ENCODE results near the gene ANAPC15. TPM values are rescaled to one million over a fixed set of nuclear protein-coding genes. Genes with fewer than 3 reads are reported as not detected.

The ANAPC15 gene
- total and polyA plus RNA-seq, 9 of the 15 experiments (the other 6 are each of a cell fraction or from before 2014, with no cell fraction given), result 53.0 to 254 (median 75.7) TPM

DNA sequence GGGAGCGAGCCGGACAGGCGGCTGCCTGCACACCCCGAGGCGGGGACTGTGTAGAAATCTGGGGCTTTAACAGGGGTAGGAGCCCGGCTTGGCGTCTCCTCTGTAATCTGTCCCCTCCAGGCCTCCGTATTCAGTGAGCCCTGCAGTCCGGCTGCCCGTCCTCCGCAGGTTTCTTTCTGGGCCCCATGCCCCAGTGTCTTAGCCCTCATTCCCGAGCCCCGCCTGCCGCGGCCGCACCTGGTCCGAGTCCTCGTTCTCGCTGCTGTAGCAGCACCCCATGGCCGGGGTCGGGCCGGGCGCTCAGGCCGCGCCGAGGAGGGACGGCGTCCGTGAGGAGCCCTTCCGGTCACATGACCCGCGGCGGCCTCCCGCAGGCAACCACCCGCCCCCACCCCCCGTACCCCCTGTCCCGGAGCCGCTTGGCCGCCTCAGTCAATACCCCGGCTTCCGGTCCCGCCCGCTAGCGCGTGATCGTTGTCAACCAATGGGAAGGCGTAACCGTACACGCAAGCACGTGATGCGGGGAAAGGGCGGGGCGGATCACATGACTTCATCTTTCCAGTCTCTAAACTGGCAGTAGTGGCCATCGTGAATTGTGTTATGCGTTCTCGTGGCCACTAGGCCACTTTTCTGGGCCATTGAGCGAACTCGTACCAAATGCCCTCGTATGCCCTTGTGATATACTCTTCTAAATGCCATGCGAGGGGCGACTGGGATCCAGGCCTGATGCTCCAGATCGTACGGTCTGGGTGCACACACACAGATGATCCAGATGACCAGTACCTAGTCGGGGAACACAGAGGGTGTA is 9.3 kb downstream of the ANAPC15 start, which contains the start of gene LAMTOR1:
TSS of gene LAMTOR1 (minus strand) at position 352 of the 808 bp plus-strand sequence. CDS start at position 279, 73 bp downstream.
- no peaks in the 10 kb centered on the region for H3K9me1 ChIP-seq (ENCODE audit: control insufficient read depth, insufficient read depth, low read length)
- CTCF ChIA-PET (ENCODE audit: low intra/inter-chr PET ratio), result no interaction called here
- no peaks in the 10 kb centered on the region for H4K20me1 ChIP-seq (replicated peaks; ENCODE audit: control insufficient read depth, insufficient read depth, low read length)
- peak within 1 kb of the TSS; percentile 95 for H3K4me2 ChIP-seq (ENCODE audit: insufficient read depth, low read length)
- no TSS peak for BruUV-seq (replicated peaks)
- intact Hi-C loops (cut with micrococcal nuclease), result loop anchor here (1.0 to 5.0 kb wide), 2 partner anchors 23 to 329 kb away; partner anchors contain the start of genes CLPB, LRRC51 and NUMA1
- H3K9ac ChIP-seq (ENCODE audit: insufficient read depth in 1 of 2, low read depth in 2 of 2, low read length in 2 of 2), result peak within 1 kb of the TSS; percentile 96 to 98
- H3K36me3 ChIP-seq (ENCODE audit: control insufficient read depth, insufficient read depth, low read length), result peaks cover 40% of the 10 kb centered on the region
- H3K27me3 ChIP-seq (ENCODE audit: control insufficient read depth in 2 of 2, insufficient read depth in 2 of 2, low read length in 2 of 2), result no peaks in the 10 kb centered on the region
- 3% methylated on average over 40 of the region's 64 CpGs for WGBS (ENCODE audit: insufficient coverage, low coverage, missing lambda C conversion rate)
- POLR2A ChIA-PET, result interaction anchor here (0.6 to 3.4 kb wide), 6 partner anchors 9 to 103 kb away, joined by 3 to 20 read pairs (median 8); partner anchors contain the start of gene ANAPC15
- FAIRE-seq (peak; percentile 93), DNase-seq (ENCODE audit: extremely low read depth in 1 of 4, low spot score in 3 of 4) (peak; percentile 96 to 100 (median 96)), ATAC-seq (peak; percentile 96)
- H3K9me3 ChIP-seq (replicated peaks; ENCODE audit: control insufficient read depth, insufficient read depth, low read depth, low read length), result no peaks in the 10 kb centered on the region
- H3K4me3 ChIP-seq, result peak within 1 kb of the TSS; percentile 77
- peaks cover 12 to 39% of the 10 kb centered on the region in 2 experiments for H3K4me1 ChIP-seq (replicated peaks in 1 of 2; ENCODE audit: control insufficient read depth in 2 of 2, insufficient read depth in 2 of 2, low read length in 2 of 2)
- peaks cover 43% of the 10 kb centered on the region for H3K79me2 ChIP-seq (ENCODE audit: control insufficient read depth, insufficient read depth, low read length)
- H3K27ac ChIP-seq (ENCODE audit: extremely low read depth, low read depth, low read length), result peak within 1 kb of the TSS; percentile 96
- H2AFZ ChIP-seq (ENCODE audit: low read depth, low read length), result peak within 1 kb of the TSS; percentile 75
- in situ Hi-C loops (cut with MboI), result no loop called here
- TF ChIP-seq TEAD4 (IDR thresholded peaks at IDR 0.05; ENCODE audit: low read length) (0 out of 2 replicates have a peak, but pooled peaks have one; percentile 24), TEAD4 (CRISPR knock-in tag; IDR thresholded peaks at IDR 0.05; ENCODE audit: borderline replicate concordance) (no peak), RBFOX2 (IDR thresholded peaks at IDR 0.05; ENCODE audit: low read depth, low read length) (peak; percentile 95), ZNF668 (CRISPR knock-in tag; IDR thresholded peaks at IDR 0.05) (peak; percentile 76; the same call in 1 of the 2 replicates), SP1 (CRISPR knock-in tag; IDR thresholded peaks at IDR 0.05) (peak; percentile 64; the same call in 1 of the 2 replicates), SMAD3 (CRISPR knock-in tag; conservative IDR thresholded peaks at IDR 0.05) (peak; percentile 83), ZNF444 (CRISPR knock-in tag; IDR thresholded peaks at IDR 0.05) (no peak), MXD1 (CRISPR knock-in tag; IDR thresholded peaks at IDR 0.05; ENCODE audit: borderline replicate concordance, poor library complexity, severe bottlenecking) (peak; percentile 39), FOXP1 (CRISPR knock-in tag; IDR thresholded peaks at IDR 0.05) (peak; percentile 55; the same call in 1 of the 2 replicates), FOXM1 (IDR thresholded peaks at IDR 0.05; ENCODE audit: low read depth) (no peak), FOXM1 (CRISPR knock-in tag; IDR thresholded peaks at IDR 0.05; ENCODE audit: low read depth) (peak; percentile 60; the same call in 1 of the 2 replicates), POLR2AphosphoS5 (IDR thresholded peaks at IDR 0.05; ENCODE audit: control insufficient read depth, insufficient read depth, low read depth, low read length) (peak; percentile 74; the same call in 1 of the 2 replicates), TCF3 (CRISPR knock-in tag; IDR thresholded peaks at IDR 0.05) (0 out of 2 replicates have a peak, but pooled peaks have one; percentile 15), ELF1 (tag; IDR thresholded peaks at IDR 0.05) (peak; percentile 96), HIVEP1 (CRISPR knock-in tag; IDR thresholded peaks at IDR 0.05) (no peak), EP400 (IDR thresholded peaks at IDR 0.05) (peak; percentile 85), GABPB1 (CRISPR knock-in tag; IDR thresholded peaks at IDR 0.05) (peak; percentile 91), NELFE (IDR thresholded peaks at IDR 0.05; ENCODE audit: insufficient read depth, insufficient read length) (no peak), PHF20 (IDR thresholded peaks at IDR 0.05; ENCODE audit: partially characterized antibody) (peak; percentile 93), EHMT2 (IDR thresholded peaks at IDR 0.05) (peak; percentile 50; the same call in 1 of the 2 replicates), NCOA2 (IDR thresholded peaks at IDR 0.05; ENCODE audit: partially characterized antibody in 2 of 2) (no peak), KDM5B (IDR thresholded peaks at IDR 0.05; ENCODE audit: insufficient replicate concordance, low read depth, low read length) (peak; percentile 75), ZNF583 (CRISPR knock-in tag; IDR thresholded peaks at IDR 0.05) (peak; percentile 47; the same call in 1 of the 2 replicates), KAT8 (IDR thresholded peaks at IDR 0.05; ENCODE audit: low read depth) (no peak)
